ENCODE data around the gene RNF17.

Gene RNF17

DNA sequence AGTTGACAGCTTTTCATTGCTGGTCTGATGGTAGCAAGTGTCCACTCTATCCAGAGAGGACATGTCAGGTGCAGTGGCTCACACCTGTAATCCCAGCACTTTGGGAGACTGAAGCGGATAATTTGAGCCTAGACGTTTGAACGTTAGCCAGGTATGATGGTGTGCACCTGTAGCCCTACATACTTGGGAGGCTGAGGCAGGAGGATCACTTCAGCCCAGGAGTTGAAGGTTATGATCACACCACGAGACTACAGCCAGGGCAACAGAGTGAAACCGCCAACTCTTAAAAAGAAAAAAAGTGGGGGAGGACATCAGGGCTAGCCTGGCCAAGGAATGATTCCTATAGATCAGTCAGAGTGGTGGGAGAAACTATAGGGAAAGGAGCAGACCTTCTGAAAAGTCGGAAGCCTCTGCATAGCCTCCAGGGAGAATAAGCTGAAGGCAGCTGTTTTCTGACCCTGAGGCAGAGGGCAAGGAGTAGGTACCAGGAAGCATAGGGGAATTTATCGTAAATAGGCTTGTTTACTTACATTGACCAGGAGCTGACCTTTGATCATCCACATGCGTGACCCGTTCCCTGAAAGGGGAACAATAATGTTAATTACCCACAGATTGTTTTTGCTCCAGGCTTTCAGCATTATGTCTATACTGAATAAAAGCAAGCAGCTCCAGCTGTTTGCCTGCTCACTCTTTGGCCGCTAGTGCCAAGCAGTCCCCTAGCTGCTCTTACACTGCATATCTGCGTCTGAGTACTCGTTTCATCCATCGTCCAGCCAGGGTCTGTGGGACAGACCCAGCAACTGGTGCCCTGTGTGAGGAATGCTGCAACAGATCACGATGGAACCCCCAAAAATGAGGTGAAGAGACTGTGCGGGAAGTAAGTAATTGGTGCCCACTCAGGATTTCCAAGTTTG is 161.6 kb downstream of the RNF17 start:
- no peaks in the 10 kb centered on the region for H3K9me3 ChIP-seq (ENCODE audit: low read length)
- H3K4me1 ChIP-seq (ENCODE audit: insufficient read depth, low read length) = peaks cover 13% of the 10 kb centered on the region
- H2AFZ ChIP-seq (ENCODE audit: low read depth, low read length) = no peak overlapping the region
- no peaks in the 10 kb centered on the region for H3K36me3 ChIP-seq (ENCODE audit: insufficient read depth, low read length)
- H3K27me3 ChIP-seq (ENCODE audit: insufficient read depth, low read length) = no peaks in the 10 kb centered on the region
- no peak overlapping the region for H3K4me3 ChIP-seq (ENCODE audit: low read length)

DNA sequence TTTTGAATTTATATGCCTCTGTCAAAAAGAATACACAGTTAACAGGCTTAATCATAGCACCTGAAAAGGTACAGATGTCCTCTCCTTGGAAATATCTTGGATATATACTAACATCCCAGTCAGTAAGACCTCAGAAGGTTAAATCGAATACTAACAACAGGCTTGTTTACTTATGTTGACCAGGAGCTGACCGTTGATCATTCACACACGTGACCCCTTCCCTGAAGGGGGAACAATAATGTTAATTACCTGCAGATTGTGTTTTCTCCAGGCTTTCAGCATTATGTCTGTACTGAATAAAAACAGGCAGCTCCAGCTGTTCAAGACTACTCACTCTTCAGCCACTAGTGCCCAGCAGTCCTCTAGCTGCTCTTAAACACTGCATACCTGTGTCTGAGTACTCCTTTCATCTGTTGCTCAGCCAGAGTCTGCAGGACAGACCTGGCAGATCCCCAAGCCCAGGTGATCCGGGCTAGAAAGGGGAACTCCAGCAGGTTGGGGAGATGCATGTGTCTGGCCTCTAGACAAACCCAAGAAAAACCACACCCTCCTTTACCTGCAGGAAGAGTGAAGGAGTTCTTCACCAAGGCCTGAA is 163.9 kb downstream of the RNF17 start:
- no peaks in the 10 kb centered on the region for H3K4me1 ChIP-seq (ENCODE audit: insufficient read depth, low read length)
- no peaks in the 10 kb centered on the region for H3K36me3 ChIP-seq (ENCODE audit: insufficient read depth, low read length)
- no peak overlapping the region for H2AFZ ChIP-seq (ENCODE audit: low read depth, low read length)
- H3K4me3 ChIP-seq (ENCODE audit: low read length) = no peak overlapping the region
- H3K27me3 ChIP-seq (ENCODE audit: insufficient read depth, low read length) = peaks cover 3% of the 10 kb centered on the region
- H3K9me3 ChIP-seq (ENCODE audit: low read length) = no peaks in the 10 kb centered on the region

DNA sequence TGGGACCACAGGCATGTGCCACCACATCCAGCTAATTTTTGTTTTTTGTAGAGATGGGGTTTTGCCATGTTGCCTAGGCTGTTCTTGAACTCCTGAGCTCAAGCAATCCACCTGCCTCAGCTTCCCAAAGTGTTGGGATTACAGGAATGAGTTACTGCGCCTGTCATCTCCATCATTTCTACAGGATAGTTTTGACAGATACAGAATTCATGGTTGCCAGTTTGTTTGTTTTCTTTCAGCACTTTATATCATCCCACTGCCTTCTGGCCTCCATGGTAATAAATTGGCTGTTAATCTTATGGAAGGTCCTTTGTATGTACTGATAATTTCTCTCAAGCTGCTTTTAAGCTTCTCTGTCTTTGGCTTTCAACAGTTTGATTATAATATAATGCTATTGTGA is 165.2 kb downstream of the RNF17 start:
- no peaks in the 10 kb centered on the region for H3K9me3 ChIP-seq (ENCODE audit: low read length)
- H2AFZ ChIP-seq (ENCODE audit: low read depth, low read length) = no peak overlapping the region
- H3K4me3 ChIP-seq (ENCODE audit: low read length) = no peak overlapping the region
- no peaks in the 10 kb centered on the region for H3K4me1 ChIP-seq (ENCODE audit: insufficient read depth, low read length)
- H3K27me3 ChIP-seq (ENCODE audit: insufficient read depth, low read length) = peaks cover 6% of the 10 kb centered on the region
- no peaks in the 10 kb centered on the region for H3K36me3 ChIP-seq (ENCODE audit: insufficient read depth, low read length)
